Hepatocyte (in vitro differentiated cells): Measurements from ENCODE around the gene NELFCD. TPM values are rescaled to one million over a fixed set of nuclear protein-coding genes. Genes with fewer than 3 reads are reported as not detected.

Experiments used
- DNase-seq: peaks from one replicate; pipeline ENCODE4 v3.0.0-alpha.2; 2016; ENCODE audit warnings: low spot score
- H2AFZ ChIP-seq: fragments of 200-600 bp; sonication (generic); 2 replicates; pipeline ENCODE4 v1.6.0; 2016; ENCODE audit warnings: antibody characterized with exemption, mild to moderate bottlenecking
- H3K27ac ChIP-seq: fragments of 200-600 bp; sonication (generic); 2 replicates; pipeline ENCODE4 v1.5.1; 2016; ENCODE audit warnings: mild to moderate bottlenecking
- H3K27me3 ChIP-seq: fragments of 200-600 bp; sonication (generic); 2 replicates; pipeline ENCODE4 v1.6.1; 2016
- H3K36me3 ChIP-seq: fragments of 200-600 bp; sonication (generic); replicated peaks from 2 replicates; pipeline ENCODE4 v1.5.1; 2016; ENCODE audit warnings: low read depth; ENCODE audit not compliant: insufficient read depth
- H3K4me1 ChIP-seq: fragments of 200-600 bp; sonication (generic); 2 replicates; pipeline ENCODE4 v1.5.1; 2016; ENCODE audit warnings: mild to moderate bottlenecking, moderate library complexity; ENCODE audit not compliant: insufficient read depth
- H3K4me2 ChIP-seq: fragments of 200-600 bp; sonication (generic); 2 replicates; pipeline ENCODE4 v1.6.0; 2016
- H3K4me3 ChIP-seq: fragments of 200-600 bp; sonication (generic); 2 replicates; pipeline ENCODE4 v1.5.1; 2016; ENCODE audit warnings: mild to moderate bottlenecking
- H3K79me2 ChIP-seq: fragments of 200-600 bp; sonication (generic); 2 replicates; pipeline ENCODE4 v1.6.0; 2017; ENCODE audit warnings: mild to moderate bottlenecking
- H3K9me2 ChIP-seq: fragments of 200-600 bp; sonication (generic); replicated peaks from 2 replicates; pipeline ENCODE4 v1.6.0; 2017; ENCODE audit warnings: mild to moderate bottlenecking; ENCODE audit not compliant: insufficient read depth
- H3K9me3 ChIP-seq: fragments of 200-600 bp; sonication (generic); 2 replicates; pipeline ENCODE4 v1.5.1; 2016; ENCODE audit warnings: low read depth, mild to moderate bottlenecking
- H4K20me1 ChIP-seq: fragments of 200-600 bp; sonication (generic); 2 replicates; pipeline ENCODE4 v1.6.0; 2016; ENCODE audit warnings: mild to moderate bottlenecking; ENCODE audit not compliant: insufficient read depth, poor library complexity, severe bottlenecking
- EZH2 ChIP-seq: fragments of 200-600 bp; sonication (generic); IDR thresholded peaks from 2 replicates; pipeline ENCODE4 v1.6.1; 2016; ENCODE audit warnings: antibody characterized with exemption, mild to moderate bottlenecking, borderline replicate concordance
- EZH2phosphoT487 ChIP-seq: fragments of 200-600 bp; sonication (generic); IDR thresholded peaks from one replicate; pipeline ENCODE4 v1.6.1; 2018; ENCODE audit warnings: antibody characterized with exemption, mild to moderate bottlenecking, low read depth, moderate library complexity; ENCODE audit not compliant: unreplicated experiment, severe bottlenecking
- WGBS: methylation state at CpG from one replicate; pipeline ENCODE4 v1.1.6; 2016; ENCODE audit warnings: low lambda C conversion rate; ENCODE audit errors: missing lambda C conversion rate; 5-methylcytosine and 5-hydroxymethylcytosine counted together
- polyA plus RNA-seq: library from polyadenylated mRNA; unstranded; fragments of >200 nt; fragmentation: Nextera tagmentation; extraction: Ambion mirVana; gene quantifications from 2 replicates; pipeline ENCODE4 v1.2.1, GENCODE V29; 2016
- total RNA-seq: library from RNA; depleted of rRNA; stranded (reverse); fragments of >200 nt; gene quantifications from 2 replicates; pipeline ENCODE4 v1.2.3, GENCODE V29; 2014
- TF ChIP-seq, protein P1 (sequence below): fragments of 200-600 bp; sonication (generic); IDR thresholded peaks from 2 replicates; pipeline ENCODE4 v1.5.1; 2016; ENCODE audit warnings: antibody characterized with exemption, mild to moderate bottlenecking; ENCODE audit not compliant: poor library complexity

NELFCD gene
- total and polyA plus RNA-seq, 2 experiments from 2014 or later = 48.3 to 64.0 TPM

- 95% methylated on average over 1 of the region's 1 CpG for WGBS
- TF ChIP-seq EZH2 = no peak
- TF ChIP-seq, protein P1, sequence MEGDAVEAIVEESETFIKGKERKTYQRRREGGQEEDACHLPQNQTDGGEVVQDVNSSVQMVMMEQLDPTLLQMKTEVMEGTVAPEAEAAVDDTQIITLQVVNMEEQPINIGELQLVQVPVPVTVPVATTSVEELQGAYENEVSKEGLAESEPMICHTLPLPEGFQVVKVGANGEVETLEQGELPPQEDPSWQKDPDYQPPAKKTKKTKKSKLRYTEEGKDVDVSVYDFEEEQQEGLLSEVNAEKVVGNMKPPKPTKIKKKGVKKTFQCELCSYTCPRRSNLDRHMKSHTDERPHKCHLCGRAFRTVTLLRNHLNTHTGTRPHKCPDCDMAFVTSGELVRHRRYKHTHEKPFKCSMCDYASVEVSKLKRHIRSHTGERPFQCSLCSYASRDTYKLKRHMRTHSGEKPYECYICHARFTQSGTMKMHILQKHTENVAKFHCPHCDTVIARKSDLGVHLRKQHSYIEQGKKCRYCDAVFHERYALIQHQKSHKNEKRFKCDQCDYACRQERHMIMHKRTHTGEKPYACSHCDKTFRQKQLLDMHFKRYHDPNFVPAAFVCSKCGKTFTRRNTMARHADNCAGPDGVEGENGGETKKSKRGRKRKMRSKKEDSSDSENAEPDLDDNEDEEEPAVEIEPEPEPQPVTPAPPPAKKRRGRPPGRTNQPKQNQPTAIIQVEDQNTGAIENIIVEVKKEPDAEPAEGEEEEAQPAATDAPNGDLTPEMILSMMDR = no peak
- no peak for TF ChIP-seq EZH2phosphoT487
Observed at GRCh38 chr20:58975353-58975752, 5.7 kb upstream of the NELFCD start.

DNA sequence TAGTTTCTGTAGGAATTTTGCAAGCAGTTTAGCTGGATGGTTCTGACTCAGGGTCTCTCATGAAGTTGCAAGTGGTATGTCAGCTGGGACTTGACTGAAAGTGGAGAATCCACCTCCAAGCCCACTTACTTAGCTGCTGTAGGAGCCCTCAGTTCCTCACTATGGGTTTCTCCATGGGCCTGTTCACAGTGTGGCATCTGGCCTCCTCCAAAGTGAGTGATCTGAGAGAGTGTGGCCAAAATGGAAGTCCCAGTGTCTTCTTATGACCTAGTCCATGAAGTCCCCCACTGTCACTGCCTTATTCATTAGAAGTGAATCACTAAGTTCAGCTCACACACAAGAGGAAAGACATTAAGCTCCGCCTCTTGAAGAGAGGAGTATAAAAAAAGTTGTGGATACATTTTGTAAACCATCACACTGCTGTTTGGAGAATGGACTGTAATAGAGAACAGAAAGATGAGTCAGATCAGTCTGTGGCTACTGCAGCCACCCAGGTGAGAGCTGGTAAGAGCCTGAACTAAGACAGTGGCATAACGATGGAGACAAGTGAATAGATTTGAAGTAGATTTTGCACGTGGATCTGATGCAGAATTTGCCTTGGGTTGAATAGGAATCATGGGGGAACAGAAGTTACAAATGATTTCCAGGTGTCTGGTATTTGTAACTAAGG is 4.9 kb upstream of the NELFCD start:
- no peaks in the 10 kb centered on the region for H3K79me2 ChIP-seq
- H3K9me2 ChIP-seq = no peaks in the 10 kb centered on the region
- H2AFZ ChIP-seq = no peak overlapping the region
- no peaks in the 10 kb centered on the region for H3K9me3 ChIP-seq
- no peak overlapping the region for H3K27ac ChIP-seq
- TF ChIP-seq, protein P1 = no peak
- TF ChIP-seq EZH2 = no peak
- TF ChIP-seq EZH2phosphoT487 = no peak
- H3K36me3 ChIP-seq = no peaks in the 10 kb centered on the region
- no peak for DNase-seq
- no peaks in the 10 kb centered on the region for H4K20me1 ChIP-seq
- 91% methylated on average over 3 of the region's 3 CpGs for WGBS
- no peaks in the 10 kb centered on the region for H3K27me3 ChIP-seq
- H3K4me1 ChIP-seq = peaks cover 4% of the 10 kb centered on the region
- H3K4me3 ChIP-seq = no peak overlapping the region
- no peak overlapping the region for H3K4me2 ChIP-seq

More at GRCh38 chr20:58975353-58975752, 5.7 kb upstream of the NELFCD start:
- H3K9me3 ChIP-seq = no peaks in the 10 kb centered on the region
- H3K4me2 ChIP-seq = no peak overlapping the region
- no peaks in the 10 kb centered on the region for H4K20me1 ChIP-seq
- no peaks in the 10 kb centered on the region for H3K27me3 ChIP-seq
- DNase-seq = no peak
- H3K79me2 ChIP-seq = no peaks in the 10 kb centered on the region
- H3K4me3 ChIP-seq = no peak overlapping the region
- no peak overlapping the region for H2AFZ ChIP-seq
- H3K36me3 ChIP-seq = no peaks in the 10 kb centered on the region
- H3K9me2 ChIP-seq = no peaks in the 10 kb centered on the region
- no peak overlapping the region for H3K27ac ChIP-seq
- H3K4me1 ChIP-seq = no peaks in the 10 kb centered on the region

DNA sequence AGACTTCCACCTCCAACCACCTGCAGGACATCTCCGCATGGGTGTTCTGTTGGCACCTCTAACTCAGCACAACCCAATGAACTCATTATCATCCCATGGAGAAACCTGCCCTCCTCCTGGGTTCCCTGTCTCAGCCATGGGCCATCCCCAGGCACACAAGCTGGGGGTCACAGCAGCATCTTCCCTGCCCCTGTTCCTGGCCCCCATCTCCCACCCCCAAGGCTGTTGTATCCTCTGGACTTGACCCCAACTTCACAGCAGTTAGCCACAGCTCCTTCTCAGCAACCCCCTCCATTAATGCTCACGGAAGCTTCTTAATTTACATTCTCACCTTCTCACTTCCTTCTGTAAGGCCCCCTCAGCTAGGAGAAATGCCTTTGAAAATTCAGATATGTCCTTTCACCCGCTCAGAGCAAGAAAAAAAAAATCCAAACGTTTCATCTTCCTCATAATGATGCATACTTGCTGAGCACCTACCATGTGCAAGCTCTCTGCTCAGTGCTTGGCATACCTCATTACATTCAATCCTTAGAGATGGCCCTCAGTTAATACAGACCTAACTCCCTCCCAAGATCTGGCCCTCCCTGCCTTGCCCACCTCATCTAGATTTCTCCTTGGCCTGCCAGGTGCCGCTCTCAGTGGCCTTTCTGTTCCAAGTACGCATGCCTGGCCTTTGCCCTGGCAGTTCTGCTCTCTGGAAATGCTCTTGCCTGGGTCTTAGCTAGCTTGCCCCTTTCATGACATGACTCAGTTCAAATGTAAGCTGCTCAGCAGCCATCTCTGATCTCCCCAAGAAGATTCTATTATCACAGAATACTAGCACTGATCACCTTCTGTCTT is 2.5 kb upstream of the NELFCD start:
- Histone ChIP-seq H4K20me1 (peaks cover 9% of the 10 kb centered on the region), H3K4me3 (no peak overlapping the region), H3K9me3 (no peaks in the 10 kb centered on the region), H3K27me3 (no peaks in the 10 kb centered on the region), H3K4me1 (peaks cover 14% of the 10 kb centered on the region), H3K4me2 (no peak overlapping the region), H3K27ac (no peak overlapping the region), H3K9me2 (no peaks in the 10 kb centered on the region), H2AFZ (no peak overlapping the region), H3K79me2 (peaks cover 22% of the 10 kb centered on the region), H3K36me3 (no peaks in the 10 kb centered on the region)
- TF ChIP-seq, protein P1 = no peak
- no peak for TF ChIP-seq EZH2phosphoT487
- TF ChIP-seq EZH2 = no peak
- WGBS = 77% methylated on average over 6 of the region's 6 CpGs
- DNase-seq = no peak
